Smooth muscle cell (in vitro differentiated cells): ENCODE results near the gene SLFN5. TPM values are rescaled to one million over a fixed set of nuclear protein-coding genes. Genes with fewer than 3 reads are reported as not detected.

Experiments used
- DNase-seq: peaks from one replicate; lab custom pipeline; 2025; ENCODE audit not compliant: unreplicated experiment; lab: John Stamatoyannopoulos, UW
- H2AFZ ChIP-seq: fragments of 200-600 bp; sonication (generic); 2 replicates; pipeline ENCODE4 v1.6.0; 2016; ENCODE audit warnings: antibody characterized with exemption, low read depth, mild to moderate bottlenecking
- H3F3A ChIP-seq: fragments of 200-600 bp; sonication (generic); 2 replicates; pipeline ENCODE4 v1.6.0; 2017; ENCODE audit warnings: antibody characterized with exemption, low read depth
- H3K27ac ChIP-seq: fragments of 200-600 bp; sonication (generic); 2 replicates; pipeline ENCODE4 v1.5.1; 2016; ENCODE audit warnings: low read depth, mild to moderate bottlenecking
- H3K27me3 ChIP-seq: fragments of 200-600 bp; sonication (generic); 2 replicates; pipeline ENCODE4 v1.6.1; 2016; ENCODE audit warnings: low read depth, mild to moderate bottlenecking
- H3K36me3 ChIP-seq: fragments of 200-600 bp; sonication (generic); 2 replicates; pipeline ENCODE4 v1.5.1; 2016; ENCODE audit warnings: low read depth
- H3K4me1 ChIP-seq: fragments of 200-600 bp; sonication (generic); 2 replicates; pipeline ENCODE4 v1.5.1; 2016; ENCODE audit warnings: low read depth
- H3K4me2 ChIP-seq: fragments of 200-600 bp; sonication (generic); 2 replicates; pipeline ENCODE4 v1.6.0; 2016; ENCODE audit warnings: mild to moderate bottlenecking
- H3K4me3 ChIP-seq: fragments of 200-600 bp; sonication (generic); 2 replicates; pipeline ENCODE4 v1.5.1; 2016; ENCODE audit warnings: mild to moderate bottlenecking
- H3K79me2 ChIP-seq: fragments of 200-600 bp; sonication (generic); 2 replicates; pipeline ENCODE4 v1.6.0; 2016; ENCODE audit warnings: low read depth, mild to moderate bottlenecking
- H3K9ac ChIP-seq: fragments of 200-600 bp; sonication (generic); 2 replicates; pipeline ENCODE4 v1.6.0; 2016; ENCODE audit warnings: low read depth
- H3K9me3 ChIP-seq: fragments of 200-600 bp; sonication (generic); replicated peaks from 2 replicates; pipeline ENCODE4 v1.5.1; 2016; ENCODE audit warnings: low read depth
- H4K20me1 ChIP-seq: fragments of 200-600 bp; sonication (generic); 2 replicates; pipeline ENCODE4 v1.6.0; 2016; ENCODE audit warnings: low read depth
- WGBS: methylation state at CpG from one replicate; pipeline ENCODE4 v1.1.7; 2016; ENCODE audit warnings: low lambda C conversion rate; 5-methylcytosine and 5-hydroxymethylcytosine counted together
- polyA plus RNA-seq: library from polyadenylated mRNA; unstranded; fragments of >200 nt; fragmentation: Nextera tagmentation; extraction: Ambion mirVana; gene quantifications from 2 replicates; pipeline ENCODE4 v1.2.1, GENCODE V29; 2016
- total RNA-seq: library from RNA; depleted of rRNA; stranded (reverse); fragments of >200 nt; gene quantifications from 2 replicates; pipeline ENCODE4 v1.2.3, GENCODE V29; 2014
- TF ChIP-seq, protein P1 (sequence below): fragments of 200-600 bp; sonication (generic); IDR thresholded peaks from 2 replicates; pipeline ENCODE4 v1.5.1; 2017; ENCODE audit warnings: borderline replicate concordance, mild to moderate bottlenecking, antibody characterized with exemption; ENCODE audit not compliant: insufficient read depth, poor library complexity, severe bottlenecking

Gene SLFN5
- total and polyA plus RNA-seq, 2 experiments from 2014 or later: 8.8 to 16.0 TPM

DNA sequence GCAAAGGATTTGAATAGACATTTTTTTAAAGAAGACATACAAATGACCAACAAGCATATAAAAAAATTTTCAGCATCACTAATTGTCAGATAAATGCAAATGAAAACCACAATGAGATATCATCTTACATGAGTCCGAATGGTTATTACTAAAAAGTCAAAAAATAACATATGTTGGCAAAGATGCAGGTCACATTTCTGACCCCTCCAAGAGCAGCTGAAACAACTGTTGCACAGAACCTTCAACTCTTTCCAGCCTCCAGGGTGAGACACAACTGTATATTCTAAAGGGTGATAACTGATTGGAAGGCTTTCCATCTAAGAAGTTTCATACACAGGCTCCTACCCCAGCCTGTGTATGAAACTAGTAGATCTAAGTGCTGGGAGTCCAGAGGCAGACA lies 51.9 kb downstream of the SLFN5 start:
- no peaks in the 10 kb centered on the region for H3K27me3 ChIP-seq
- DNase-seq: no peak
- 85% methylated on average over 1 of the region's 1 CpG for WGBS
- H3K79me2 ChIP-seq: no peaks in the 10 kb centered on the region
- H3K27ac ChIP-seq: no peak overlapping the region
- H3K36me3 ChIP-seq: no peaks in the 10 kb centered on the region
- H3K9me3 ChIP-seq: no peaks in the 10 kb centered on the region
- H2AFZ ChIP-seq: no peak overlapping the region
- no peak overlapping the region for H3K4me3 ChIP-seq
- TF ChIP-seq, protein P1, sequence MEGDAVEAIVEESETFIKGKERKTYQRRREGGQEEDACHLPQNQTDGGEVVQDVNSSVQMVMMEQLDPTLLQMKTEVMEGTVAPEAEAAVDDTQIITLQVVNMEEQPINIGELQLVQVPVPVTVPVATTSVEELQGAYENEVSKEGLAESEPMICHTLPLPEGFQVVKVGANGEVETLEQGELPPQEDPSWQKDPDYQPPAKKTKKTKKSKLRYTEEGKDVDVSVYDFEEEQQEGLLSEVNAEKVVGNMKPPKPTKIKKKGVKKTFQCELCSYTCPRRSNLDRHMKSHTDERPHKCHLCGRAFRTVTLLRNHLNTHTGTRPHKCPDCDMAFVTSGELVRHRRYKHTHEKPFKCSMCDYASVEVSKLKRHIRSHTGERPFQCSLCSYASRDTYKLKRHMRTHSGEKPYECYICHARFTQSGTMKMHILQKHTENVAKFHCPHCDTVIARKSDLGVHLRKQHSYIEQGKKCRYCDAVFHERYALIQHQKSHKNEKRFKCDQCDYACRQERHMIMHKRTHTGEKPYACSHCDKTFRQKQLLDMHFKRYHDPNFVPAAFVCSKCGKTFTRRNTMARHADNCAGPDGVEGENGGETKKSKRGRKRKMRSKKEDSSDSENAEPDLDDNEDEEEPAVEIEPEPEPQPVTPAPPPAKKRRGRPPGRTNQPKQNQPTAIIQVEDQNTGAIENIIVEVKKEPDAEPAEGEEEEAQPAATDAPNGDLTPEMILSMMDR: no peak
- H3K9ac ChIP-seq: no peak overlapping the region
- H3K4me2 ChIP-seq: no peak overlapping the region
- H3K4me1 ChIP-seq: no peaks in the 10 kb centered on the region
- H4K20me1 ChIP-seq: no peaks in the 10 kb centered on the region
- H3F3A ChIP-seq: no peaks in the 10 kb centered on the region

DNA sequence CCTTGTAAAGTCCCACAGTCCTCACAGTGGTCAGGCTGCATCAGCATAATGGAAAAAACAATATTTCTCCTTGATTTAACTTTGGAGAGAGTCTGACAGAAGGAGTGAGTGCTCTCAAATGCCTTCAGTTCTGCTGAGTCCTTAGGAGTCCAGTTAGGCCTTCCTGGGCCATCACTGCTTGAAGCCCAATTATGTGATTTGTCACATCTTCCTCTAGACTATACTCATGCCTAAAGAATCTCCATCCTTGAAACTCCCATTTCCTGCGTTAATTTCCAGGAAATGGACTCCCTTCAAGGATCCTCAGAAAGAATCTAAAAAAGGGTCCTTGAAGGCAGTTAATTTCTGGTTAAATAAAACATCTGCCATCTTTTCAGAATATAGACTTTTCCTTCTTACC lies 52.8 kb downstream of the SLFN5 start:
- no peaks in the 10 kb centered on the region for H3K9me3 ChIP-seq
- no peaks in the 10 kb centered on the region for H4K20me1 ChIP-seq
- no peak overlapping the region for H3K27ac ChIP-seq
- no peak overlapping the region for H2AFZ ChIP-seq
- H3K36me3 ChIP-seq: no peaks in the 10 kb centered on the region
- DNase-seq: no peak
- H3K79me2 ChIP-seq: no peaks in the 10 kb centered on the region
- H3K4me1 ChIP-seq: no peaks in the 10 kb centered on the region
- H3F3A ChIP-seq: no peaks in the 10 kb centered on the region
- no peak overlapping the region for H3K4me2 ChIP-seq
- no peaks in the 10 kb centered on the region for H3K27me3 ChIP-seq
- no peak overlapping the region for H3K4me3 ChIP-seq
- no peak overlapping the region for H3K9ac ChIP-seq
- WGBS: 81% methylated on average over 1 of the region's 1 CpG
- TF ChIP-seq, protein P1: no peak

DNA sequence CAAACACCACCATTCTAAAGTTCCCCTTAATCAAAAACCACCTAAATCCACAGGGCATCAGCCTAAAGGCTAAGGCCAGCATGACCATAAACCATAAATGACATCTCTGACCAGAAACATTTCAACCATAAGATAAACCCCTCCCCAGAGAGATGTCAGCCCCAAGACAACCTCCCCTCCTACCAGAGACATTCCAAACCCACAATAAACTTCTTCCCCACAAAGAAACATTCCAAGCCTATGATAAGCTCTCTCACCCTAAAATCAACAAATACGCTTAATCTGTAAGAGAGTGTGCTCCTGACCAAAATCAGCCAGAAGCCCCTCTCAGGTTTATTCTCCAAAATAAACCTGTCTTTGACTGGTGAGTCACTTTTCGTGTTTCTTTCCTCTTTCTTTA lies 54.8 kb downstream of the SLFN5 start:
- Histone ChIP-seq H3K4me1 (no peaks in the 10 kb centered on the region), H3K4me3 (no peak overlapping the region), H3K9ac (no peak overlapping the region), H3K27ac (no peak overlapping the region), H3F3A (no peaks in the 10 kb centered on the region), H3K27me3 (no peaks in the 10 kb centered on the region), H3K9me3 (no peaks in the 10 kb centered on the region), H2AFZ (no peak overlapping the region), H3K36me3 (no peaks in the 10 kb centered on the region), H3K4me2 (no peak overlapping the region), H3K79me2 (no peaks in the 10 kb centered on the region), H4K20me1 (no peaks in the 10 kb centered on the region)
- WGBS: 68% methylated on average over 2 of the region's 2 CpGs
- TF ChIP-seq, protein P1: no peak
- DNase-seq: no peak

DNA sequence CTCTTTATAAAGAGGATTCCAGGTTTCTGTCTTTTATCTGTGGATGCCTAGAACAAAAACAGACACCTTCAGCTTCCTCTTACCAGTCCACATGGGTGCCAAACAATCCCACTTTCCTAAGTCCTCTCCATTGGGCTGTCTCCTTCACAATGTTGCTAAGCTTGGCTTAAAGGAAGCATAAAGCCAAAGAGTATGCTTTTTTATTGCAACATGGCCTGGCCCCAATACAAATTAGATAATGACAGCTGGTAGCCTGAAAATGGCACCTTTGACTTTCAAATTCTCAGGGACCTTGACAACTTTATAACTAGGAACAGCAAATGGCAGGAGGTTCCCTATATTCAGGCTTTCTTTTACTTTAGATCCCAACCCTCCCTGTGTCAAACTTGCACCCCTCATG lies 55.8 kb downstream of the SLFN5 start:
- no peaks in the 10 kb centered on the region for H3K27me3 ChIP-seq
- no peaks in the 10 kb centered on the region for H3K4me1 ChIP-seq
- H3F3A ChIP-seq: no peaks in the 10 kb centered on the region
- no peaks in the 10 kb centered on the region for H4K20me1 ChIP-seq
- H3K9ac ChIP-seq: no peak overlapping the region
- TF ChIP-seq, protein P1: no peak
- no peaks in the 10 kb centered on the region for H3K79me2 ChIP-seq
- no peak for DNase-seq
- H3K27ac ChIP-seq: no peak overlapping the region
- no peaks in the 10 kb centered on the region for H3K9me3 ChIP-seq
- no peak overlapping the region for H3K4me3 ChIP-seq
- H3K4me2 ChIP-seq: no peak overlapping the region
- no peaks in the 10 kb centered on the region for H3K36me3 ChIP-seq
- no peak overlapping the region for H2AFZ ChIP-seq
